Left lung (tissue), 10 donors: ENCODE measurements around the gene ZBTB11. TPM values are rescaled to one million over a fixed set of nuclear protein-coding genes. Genes with fewer than 3 reads are reported as not detected.

Source experiments
- ATAC-seq: fragments of 200-7000 bp; cut with Tn5 transposase; one replicate; pipeline ENCODE4 v1.9.1; 2020; ENCODE audit warnings: moderate library complexity
- DNase-seq, 4 donors: peaks; one replicate each; pipeline ENCODE4 v3.0.0-alpha.2; 2013 to 2020
- H3K27ac ChIP-seq, 2 donors: fragments of 200-600 bp; sonication (generic) in 1 of 2; one replicate each; pipeline versions ENCODE4 v1.5.0 to v1.8.0; 2020 to 2021
- H3K27me3 ChIP-seq, 2 donors: fragments of 200-600 bp; sonication (generic) in 1 of 2; one replicate each; pipeline versions ENCODE4 v1.5.0 to v1.8.0; 2020 to 2021
- H3K36me3 ChIP-seq, 2 donors: fragments of 200-600 bp; sonication (generic) in 1 of 2; one replicate each; pipeline versions ENCODE4 v1.5.0 to v1.8.0; 2020 to 2021
- H3K4me1 ChIP-seq, 2 donors: fragments of 200-600 bp; one replicate each; pipeline ENCODE4 v1.8.0; 2021
- H3K4me3 ChIP-seq, 2 donors: fragments of 200-600 bp; sonication (generic) in 1 of 2; one replicate each; pipeline versions ENCODE4 v1.5.0 to v1.8.0; 2020 to 2021; ENCODE audit warnings: mild to moderate bottlenecking in 1 of 2
- H3K9me3 ChIP-seq, 2 donors: fragments of 200-600 bp; sonication (generic) in 1 of 2; one replicate each; pipeline versions ENCODE4 v1.5.0 to v1.8.0; 2020 to 2021
- intact Hi-C, 2 donors: fragments of 100-400 bp; cut with DNase I; formaldehyde crosslinking; loops; one replicate each; pipeline versions ENCODE4 v1.11.2 to v1.14.2; 2022
- polyA plus RNA-seq, 6 donors: library from polyadenylated mRNA; unstranded; fragments of 120-200 nt; gene quantifications; one replicate each; pipeline ENCODE4 v1.2.1, GENCODE V29; 2013; ENCODE audit not compliant: insufficient read length in 6 of 6
- total RNA-seq, 2 donors: library from RNA; stranded (reverse); fragmentation: NEBNext Ultra II Directional; extraction: Animal tissue kit (Norgen Biotek cat#: 25700); gene quantifications; one replicate each; pipeline ENCODE4 v1.2.1, GENCODE V29; 2021
- TF ChIP-seq, protein P1 (sequence below), 2 donors: fragments of 200-600 bp; sonication (generic) in 1 of 2; IDR thresholded peaks; one replicate each; pipeline versions ENCODE4 v1.5.0 to v1.8.0; 2021; ENCODE audit warnings: antibody characterized with exemption in 2 of 2
- donor health status: DM: no; HTN: yes; CAD: no.
- donor health status: DM: no; HTN: no; CAD: no.

ZBTB11 gene
- total and polyA plus RNA-seq, 8 donors, result 16.6 to 27.7 (median 25.7) TPM

DNA sequence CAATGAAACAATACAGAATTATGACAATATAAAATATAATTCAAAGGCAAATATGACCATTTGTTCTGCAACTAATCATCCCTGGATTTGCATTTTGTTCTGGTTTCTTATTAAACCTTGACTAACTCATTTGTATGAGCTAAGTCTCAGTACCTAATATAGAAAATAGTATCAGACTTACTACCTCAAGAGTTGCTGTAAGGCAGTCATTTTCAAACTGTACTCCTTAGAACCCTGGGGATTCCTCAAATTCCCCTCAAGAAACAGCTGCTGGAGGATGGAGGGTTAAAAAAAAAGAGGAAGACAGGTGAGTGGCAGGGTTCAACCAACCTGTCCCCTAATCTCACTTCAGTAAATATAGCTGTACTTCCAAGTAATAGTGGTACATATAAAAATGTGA, 11.1 kb downstream of the ZBTB11 start:
- no peaks in the 10 kb centered on the region for H3K27me3 ChIP-seq
- ATAC-seq (no peak), DNase-seq (no peak)
- no peak overlapping the region for H3K4me3 ChIP-seq
- no peak overlapping the region for H3K27ac ChIP-seq
- H3K9me3 ChIP-seq, result no peaks in the 10 kb centered on the region
- intact Hi-C loops, result no loop called here
- TF ChIP-seq, protein P1, sequence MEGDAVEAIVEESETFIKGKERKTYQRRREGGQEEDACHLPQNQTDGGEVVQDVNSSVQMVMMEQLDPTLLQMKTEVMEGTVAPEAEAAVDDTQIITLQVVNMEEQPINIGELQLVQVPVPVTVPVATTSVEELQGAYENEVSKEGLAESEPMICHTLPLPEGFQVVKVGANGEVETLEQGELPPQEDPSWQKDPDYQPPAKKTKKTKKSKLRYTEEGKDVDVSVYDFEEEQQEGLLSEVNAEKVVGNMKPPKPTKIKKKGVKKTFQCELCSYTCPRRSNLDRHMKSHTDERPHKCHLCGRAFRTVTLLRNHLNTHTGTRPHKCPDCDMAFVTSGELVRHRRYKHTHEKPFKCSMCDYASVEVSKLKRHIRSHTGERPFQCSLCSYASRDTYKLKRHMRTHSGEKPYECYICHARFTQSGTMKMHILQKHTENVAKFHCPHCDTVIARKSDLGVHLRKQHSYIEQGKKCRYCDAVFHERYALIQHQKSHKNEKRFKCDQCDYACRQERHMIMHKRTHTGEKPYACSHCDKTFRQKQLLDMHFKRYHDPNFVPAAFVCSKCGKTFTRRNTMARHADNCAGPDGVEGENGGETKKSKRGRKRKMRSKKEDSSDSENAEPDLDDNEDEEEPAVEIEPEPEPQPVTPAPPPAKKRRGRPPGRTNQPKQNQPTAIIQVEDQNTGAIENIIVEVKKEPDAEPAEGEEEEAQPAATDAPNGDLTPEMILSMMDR (IDR thresholded peaks at IDR 0.05), result no peak
- H3K36me3 ChIP-seq, result peaks cover under 1 to 93% of the 10 kb centered on the region in 2 donors
- H3K4me1 ChIP-seq, result no peaks in the 10 kb centered on the region

DNA sequence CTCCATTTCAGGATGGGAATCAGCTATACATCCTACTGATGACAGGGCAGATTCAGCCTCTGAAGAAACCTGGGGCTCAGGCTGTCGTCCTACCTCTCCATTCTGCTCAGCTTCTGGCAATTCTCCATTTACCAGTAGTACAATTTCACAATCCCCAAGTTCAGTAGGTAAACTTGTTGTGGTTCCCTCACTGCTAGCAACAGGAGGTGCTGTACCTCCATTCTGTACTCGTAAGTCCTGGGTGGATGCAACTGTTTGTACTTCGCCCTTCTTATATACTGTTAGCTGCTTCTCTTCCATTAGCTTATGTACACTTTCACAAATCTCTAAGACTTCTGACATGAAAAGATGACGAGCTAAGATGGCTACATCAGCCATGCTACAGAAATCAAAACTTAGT, 11.6 kb downstream of the ZBTB11 start:
- no peaks in the 10 kb centered on the region for H3K9me3 ChIP-seq
- intact Hi-C loops, result no loop called here
- H3K4me1 ChIP-seq, result no peaks in the 10 kb centered on the region
- no peak overlapping the region for H3K27ac ChIP-seq
- peaks cover 5 to 93% of the 10 kb centered on the region in 2 donors for H3K36me3 ChIP-seq
- TF ChIP-seq, protein P1 (IDR thresholded peaks at IDR 0.05), result no peak
- no peaks in the 10 kb centered on the region for H3K27me3 ChIP-seq
- ATAC-seq (peak; percentile 66), DNase-seq (no peak)
- H3K4me3 ChIP-seq, result no peak overlapping the region

DNA sequence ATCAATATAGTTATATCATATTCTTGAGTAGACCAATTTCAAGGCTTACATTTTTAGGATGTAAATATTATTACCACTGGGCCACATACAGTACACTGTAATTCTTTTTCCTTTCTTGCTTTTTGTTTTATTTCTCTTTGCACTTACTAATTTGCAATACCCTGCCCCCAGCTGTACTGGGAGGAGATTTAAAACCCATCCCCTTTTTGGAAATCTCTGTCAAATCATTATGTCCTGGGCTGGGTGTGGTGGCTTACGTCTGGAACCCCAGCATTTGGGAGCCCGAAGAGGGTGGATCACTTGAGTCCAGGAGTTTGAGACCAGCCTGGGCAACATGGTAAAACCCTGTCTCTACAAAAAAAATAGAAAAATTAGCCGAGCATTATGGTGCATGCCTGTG, 16.2 kb downstream of the ZBTB11 start:
- Histone ChIP-seq H3K36me3 (peaks cover 5 to 100% of the 10 kb centered on the region in 2 donors), H3K4me3 (no peak overlapping the region), H3K27ac (no peak overlapping the region), H3K9me3 (no peaks in the 10 kb centered on the region), H3K27me3 (no peaks in the 10 kb centered on the region), H3K4me1 (no peaks in the 10 kb centered on the region)
- TF ChIP-seq, protein P1 (IDR thresholded peaks at IDR 0.05), result no peak
- intact Hi-C loops, result no loop called here
- no peak for DNase-seq
- no peak for ATAC-seq

DNA sequence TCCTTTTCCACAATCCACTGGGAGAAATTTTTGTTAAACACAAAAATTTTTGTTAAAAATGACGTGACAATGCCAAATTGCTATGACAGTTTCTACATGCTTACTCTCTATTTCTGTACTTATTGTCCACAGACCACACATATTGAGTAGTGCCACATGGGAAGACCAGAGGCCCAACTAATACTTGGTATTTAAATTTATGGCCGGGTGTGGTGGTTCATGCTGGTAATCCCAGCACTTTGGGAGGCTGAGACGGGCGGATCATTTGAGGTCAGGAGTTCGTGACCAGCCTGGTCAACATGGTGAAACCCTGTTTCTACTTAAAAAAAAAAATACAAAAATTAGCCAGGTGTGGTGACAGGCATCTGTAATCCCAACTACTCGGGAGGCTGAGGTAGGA, 20.3 kb downstream of the ZBTB11 start:
- H3K4me1 ChIP-seq, result no peaks in the 10 kb centered on the region
- TF ChIP-seq, protein P1 (IDR thresholded peaks at IDR 0.05), result no peak
- ATAC-seq (no peak), DNase-seq (no peak)
- H3K36me3 ChIP-seq, result peaks cover 5 to 100% of the 10 kb centered on the region in 2 donors
- no peaks in the 10 kb centered on the region for H3K27me3 ChIP-seq
- intact Hi-C loops, result no loop called here
- H3K27ac ChIP-seq, result no peak overlapping the region
- no peak overlapping the region for H3K4me3 ChIP-seq
- no peaks in the 10 kb centered on the region for H3K9me3 ChIP-seq

DNA sequence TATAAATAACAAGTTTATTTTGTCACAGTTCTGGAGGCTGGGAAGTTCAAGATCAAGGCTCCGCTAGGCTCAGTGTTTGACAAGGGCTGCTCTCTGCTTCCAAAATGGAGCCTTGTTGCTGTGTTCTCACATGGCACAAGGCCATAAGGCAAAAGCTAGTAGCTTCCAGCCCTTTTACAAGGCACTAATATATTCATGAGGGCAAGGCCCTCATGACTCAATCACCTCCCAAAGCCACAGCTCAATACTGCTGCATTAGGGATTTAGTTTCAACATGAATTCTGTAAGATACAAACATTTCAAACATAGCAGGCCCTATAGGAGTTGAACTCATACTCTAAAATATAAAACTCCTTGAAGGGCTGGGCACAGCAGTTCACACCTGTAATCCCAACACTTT, 30.2 kb downstream of the ZBTB11 start:
- Histone ChIP-seq H3K27ac (no peak overlapping the region), H3K36me3 (peaks cover 0 to 41% of the 10 kb centered on the region in 2 donors), H3K4me3 (no peak overlapping the region), H3K4me1 (no peaks in the 10 kb centered on the region), H3K27me3 (no peaks in the 10 kb centered on the region), H3K9me3 (no peaks in the 10 kb centered on the region)
- DNase-seq, result no peak
- ATAC-seq, result no peak
- TF ChIP-seq, protein P1 (IDR thresholded peaks at IDR 0.05), result no peak
- intact Hi-C loops, result no loop called here
